ENCODE measurements around the gene METTL8.

DNA sequence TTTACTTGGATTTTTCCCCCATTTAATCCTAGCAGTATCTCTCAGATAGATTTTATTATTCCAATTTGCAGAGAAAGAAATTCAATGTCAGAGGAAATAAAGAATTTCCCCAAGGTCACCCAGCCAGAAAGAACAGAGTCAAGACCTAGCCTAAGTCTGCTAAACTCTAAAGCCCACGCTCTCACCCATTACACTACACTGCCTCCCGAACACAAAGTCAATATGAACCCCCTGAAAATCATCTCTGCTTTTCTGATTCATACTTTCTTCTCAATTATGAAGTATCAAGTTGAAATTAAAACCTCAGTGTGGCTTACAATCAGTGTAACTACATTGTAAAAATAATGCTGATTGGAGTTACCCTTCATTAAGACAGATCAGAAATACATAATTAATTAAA, 89.6 kb downstream of the METTL8 start:
- TF ChIP-seq, protein P1, sequence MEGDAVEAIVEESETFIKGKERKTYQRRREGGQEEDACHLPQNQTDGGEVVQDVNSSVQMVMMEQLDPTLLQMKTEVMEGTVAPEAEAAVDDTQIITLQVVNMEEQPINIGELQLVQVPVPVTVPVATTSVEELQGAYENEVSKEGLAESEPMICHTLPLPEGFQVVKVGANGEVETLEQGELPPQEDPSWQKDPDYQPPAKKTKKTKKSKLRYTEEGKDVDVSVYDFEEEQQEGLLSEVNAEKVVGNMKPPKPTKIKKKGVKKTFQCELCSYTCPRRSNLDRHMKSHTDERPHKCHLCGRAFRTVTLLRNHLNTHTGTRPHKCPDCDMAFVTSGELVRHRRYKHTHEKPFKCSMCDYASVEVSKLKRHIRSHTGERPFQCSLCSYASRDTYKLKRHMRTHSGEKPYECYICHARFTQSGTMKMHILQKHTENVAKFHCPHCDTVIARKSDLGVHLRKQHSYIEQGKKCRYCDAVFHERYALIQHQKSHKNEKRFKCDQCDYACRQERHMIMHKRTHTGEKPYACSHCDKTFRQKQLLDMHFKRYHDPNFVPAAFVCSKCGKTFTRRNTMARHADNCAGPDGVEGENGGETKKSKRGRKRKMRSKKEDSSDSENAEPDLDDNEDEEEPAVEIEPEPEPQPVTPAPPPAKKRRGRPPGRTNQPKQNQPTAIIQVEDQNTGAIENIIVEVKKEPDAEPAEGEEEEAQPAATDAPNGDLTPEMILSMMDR (IDR thresholded peaks at IDR 0.05), result no peak
- TF ChIP-seq POLR2A (IDR thresholded peaks at IDR 0.05), result no peak
